Peyer's patch (tissue), 4 donors: ENCODE results near the gene ST3GAL4.

Source experiments
- POLR2A ChIP-seq, 2 donors: fragments of 450-650 bp; IDR thresholded peaks; one replicate each; pipeline ENCODE4 v1.5.1; 2017; ENCODE audit warnings: antibody characterized with exemption in 2 of 2, mild to moderate bottlenecking in 2 of 2, moderate library complexity in 2 of 2
- TF ChIP-seq, protein P1 (sequence below), 6 experiments: fragments of 450-650 bp in 4 of 6; fragments of 200-600 bp in 2 of 6; sonication (generic) in 1 of 6; IDR thresholded peaks; one replicate each; pipeline ENCODE4 v1.5.1; 2017 to 2019; ENCODE audit warnings: antibody characterized with exemption in 6 of 6, mild to moderate bottlenecking in 3 of 6, moderate library complexity in 1 of 6

DNA sequence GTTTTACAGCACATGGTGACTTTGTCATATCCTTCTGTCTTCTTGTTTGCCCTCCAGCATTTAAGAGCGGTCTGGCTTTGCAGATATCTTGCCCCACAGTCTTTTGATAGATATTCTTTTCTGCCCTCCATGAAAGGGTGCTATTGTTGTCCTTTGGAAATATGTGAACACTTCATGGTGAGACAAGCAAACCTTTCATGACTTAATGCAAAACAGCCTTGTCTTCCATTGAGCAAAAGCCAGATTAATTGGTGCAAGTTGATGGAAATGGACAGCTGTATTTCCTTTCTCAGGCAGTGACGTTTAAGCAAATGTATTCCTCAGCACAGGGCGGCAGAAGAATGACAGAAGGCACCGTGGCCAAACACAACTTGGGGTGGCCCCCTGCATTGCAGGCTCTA lies 47.2 kb upstream of the ST3GAL4 start:
- TF ChIP-seq, protein P1, sequence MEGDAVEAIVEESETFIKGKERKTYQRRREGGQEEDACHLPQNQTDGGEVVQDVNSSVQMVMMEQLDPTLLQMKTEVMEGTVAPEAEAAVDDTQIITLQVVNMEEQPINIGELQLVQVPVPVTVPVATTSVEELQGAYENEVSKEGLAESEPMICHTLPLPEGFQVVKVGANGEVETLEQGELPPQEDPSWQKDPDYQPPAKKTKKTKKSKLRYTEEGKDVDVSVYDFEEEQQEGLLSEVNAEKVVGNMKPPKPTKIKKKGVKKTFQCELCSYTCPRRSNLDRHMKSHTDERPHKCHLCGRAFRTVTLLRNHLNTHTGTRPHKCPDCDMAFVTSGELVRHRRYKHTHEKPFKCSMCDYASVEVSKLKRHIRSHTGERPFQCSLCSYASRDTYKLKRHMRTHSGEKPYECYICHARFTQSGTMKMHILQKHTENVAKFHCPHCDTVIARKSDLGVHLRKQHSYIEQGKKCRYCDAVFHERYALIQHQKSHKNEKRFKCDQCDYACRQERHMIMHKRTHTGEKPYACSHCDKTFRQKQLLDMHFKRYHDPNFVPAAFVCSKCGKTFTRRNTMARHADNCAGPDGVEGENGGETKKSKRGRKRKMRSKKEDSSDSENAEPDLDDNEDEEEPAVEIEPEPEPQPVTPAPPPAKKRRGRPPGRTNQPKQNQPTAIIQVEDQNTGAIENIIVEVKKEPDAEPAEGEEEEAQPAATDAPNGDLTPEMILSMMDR (IDR thresholded peaks at IDR 0.05) = no peak
- TF ChIP-seq POLR2A (IDR thresholded peaks at IDR 0.05) = no peak
